HG03439 (cell line): ENCODE data around the gene OLFM2.
"Not testable (repeated sequence)": the region's sequence is repeated elsewhere in the genome, so short reads cannot be mapped to it uniquely, and the experiment has no call there.

Source experiments
- ATAC-seq: cut with Tn5 transposase; IDR thresholded peaks from one replicate; pipeline ENCODE4 v1.9.1; 2021; ENCODE audit warnings: mild to moderate bottlenecking, moderate library complexity; ENCODE audit not compliant: unreplicated experiment

Gene OLFM2

GRCh38 chr19:9865732-9866501, 70.4 kb downstream of the OLFM2 start:
- ATAC-seq: no peak

DNA sequence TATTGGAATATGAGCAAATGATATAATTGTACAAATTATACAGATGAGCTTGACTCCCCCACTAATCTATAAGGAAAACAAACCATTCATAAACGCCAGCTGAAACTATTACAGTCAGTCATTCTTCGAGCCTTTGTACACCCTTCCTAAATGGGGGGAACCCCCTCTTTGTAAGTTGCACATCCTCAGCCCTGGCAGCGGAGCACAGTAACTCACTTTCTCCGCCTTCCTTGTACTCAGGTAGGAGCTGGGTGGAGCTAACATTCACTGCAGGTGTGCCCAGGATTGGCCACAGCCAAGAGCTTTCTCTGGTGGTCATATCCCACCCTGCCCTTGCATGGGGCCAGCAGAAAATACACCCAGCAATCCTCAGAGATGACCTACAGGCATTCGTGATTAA, 72.6 kb downstream of the OLFM2 start:
- no peak for ATAC-seq

DNA sequence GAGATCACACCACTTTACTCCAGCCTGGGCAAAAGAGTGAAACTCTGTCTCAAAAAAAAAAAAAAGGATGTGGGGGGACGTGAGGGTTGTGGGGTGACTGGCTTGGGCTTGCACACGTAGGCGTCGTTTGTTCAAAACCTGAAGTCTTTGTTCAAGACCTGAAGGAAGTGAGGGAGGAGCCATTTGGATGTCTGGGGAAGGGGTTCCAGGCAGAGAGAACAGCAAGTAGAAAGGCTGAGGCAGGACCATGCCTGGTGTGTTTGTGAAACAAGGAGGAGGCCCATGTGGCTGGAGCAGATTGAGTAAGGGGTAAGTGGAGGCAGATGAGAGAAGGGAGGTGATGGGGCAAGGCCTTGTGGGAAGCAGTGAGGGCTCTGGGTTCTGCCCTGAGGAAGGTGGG, 73.4 kb downstream of the OLFM2 start:
- ATAC-seq: no peak

DNA sequence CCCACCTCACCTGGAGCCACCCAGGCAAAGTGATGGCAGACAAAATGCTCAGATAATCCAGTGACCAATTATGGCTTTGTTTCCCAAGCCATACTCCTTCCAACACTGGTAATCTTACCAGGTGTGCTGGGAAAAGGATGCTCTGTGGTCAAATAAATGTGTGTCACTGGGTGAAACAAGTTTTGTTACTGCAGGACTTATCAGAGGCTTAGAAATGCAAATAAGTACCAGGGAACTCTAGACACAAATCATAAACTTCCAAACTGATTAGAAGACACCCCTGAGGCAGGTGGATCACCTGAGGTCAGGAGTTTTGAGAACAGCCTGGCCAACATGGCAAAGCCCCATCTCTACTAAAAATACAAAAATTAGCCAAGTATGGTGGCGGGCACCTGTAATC, 74.8 kb downstream of the OLFM2 start:
- no peak for ATAC-seq

DNA sequence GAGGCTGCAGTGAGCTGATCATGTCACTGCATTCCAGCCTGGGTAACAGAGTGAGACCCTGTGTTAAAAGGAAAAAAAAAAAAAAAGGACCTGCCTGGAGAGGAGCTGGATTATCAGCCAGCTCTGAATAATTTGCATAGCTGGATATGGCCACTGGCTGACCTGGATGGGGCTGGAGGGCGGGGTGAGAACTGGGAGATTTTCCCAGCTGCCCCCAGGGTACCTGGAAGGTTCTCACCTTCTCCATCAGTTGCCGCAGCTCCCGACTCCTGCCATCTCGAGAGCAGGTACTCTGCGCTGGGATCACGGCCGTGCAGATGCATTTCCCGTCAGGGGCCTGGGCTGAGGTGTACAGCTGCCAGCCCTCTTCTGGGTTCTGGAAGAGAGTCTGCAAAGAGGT, 75.9 kb downstream of the OLFM2 start:
- no peak for ATAC-seq

- ATAC-seq: no peak
Measured at GRCh38 chr19:9858766-9859165, 77.5 kb downstream of the OLFM2 start.

GRCh38 chr19:9857920-9858746, 78.2 kb downstream of the OLFM2 start:
- ATAC-seq: no peak

- no peak for ATAC-seq
Measured at GRCh38 chr19:9857076-9857721, 79.1 kb downstream of the OLFM2 start.

- ATAC-seq: no peak
Measured at GRCh38 chr19:9856609-9857008, 79.7 kb downstream of the OLFM2 start.

- ATAC-seq: no peak
Measured at GRCh38 chr19:9854282-9854846, 82.0 kb downstream of the OLFM2 start.

GRCh38 chr19:9850235-9850959, 85.9 kb downstream of the OLFM2 start:
- ATAC-seq: no peak

GRCh38 chr19:9849791-9850190, 86.5 kb downstream of the OLFM2 start:
- no peak for ATAC-seq

DNA sequence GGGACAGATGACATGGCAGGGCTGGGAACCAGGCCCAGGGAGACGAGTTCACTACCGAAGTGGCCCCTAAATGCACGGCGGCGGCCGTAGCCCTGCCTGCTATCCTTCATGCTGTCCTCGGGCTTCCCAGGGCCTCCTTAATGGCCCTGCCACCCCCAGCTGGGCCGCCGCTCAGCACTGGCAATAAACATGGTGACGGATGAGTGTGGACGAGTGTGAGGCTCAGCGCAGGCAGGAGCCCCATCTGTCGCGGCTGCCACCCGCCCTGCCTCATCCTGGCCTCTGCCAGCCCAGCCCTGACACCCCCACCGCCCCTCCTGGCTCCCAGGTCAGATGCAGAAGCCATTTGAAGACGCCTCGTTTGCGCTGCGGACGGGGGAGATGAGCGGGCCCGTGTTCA, 87.6 kb downstream of the OLFM2 start:
- ATAC-seq: no peak

GRCh38 chr19:9848060-9848459, 88.3 kb downstream of the OLFM2 start:
- no peak for ATAC-seq

GRCh38 chr19:9847087-9847671, 89.1 kb downstream of the OLFM2 start:
- no peak for ATAC-seq

DNA sequence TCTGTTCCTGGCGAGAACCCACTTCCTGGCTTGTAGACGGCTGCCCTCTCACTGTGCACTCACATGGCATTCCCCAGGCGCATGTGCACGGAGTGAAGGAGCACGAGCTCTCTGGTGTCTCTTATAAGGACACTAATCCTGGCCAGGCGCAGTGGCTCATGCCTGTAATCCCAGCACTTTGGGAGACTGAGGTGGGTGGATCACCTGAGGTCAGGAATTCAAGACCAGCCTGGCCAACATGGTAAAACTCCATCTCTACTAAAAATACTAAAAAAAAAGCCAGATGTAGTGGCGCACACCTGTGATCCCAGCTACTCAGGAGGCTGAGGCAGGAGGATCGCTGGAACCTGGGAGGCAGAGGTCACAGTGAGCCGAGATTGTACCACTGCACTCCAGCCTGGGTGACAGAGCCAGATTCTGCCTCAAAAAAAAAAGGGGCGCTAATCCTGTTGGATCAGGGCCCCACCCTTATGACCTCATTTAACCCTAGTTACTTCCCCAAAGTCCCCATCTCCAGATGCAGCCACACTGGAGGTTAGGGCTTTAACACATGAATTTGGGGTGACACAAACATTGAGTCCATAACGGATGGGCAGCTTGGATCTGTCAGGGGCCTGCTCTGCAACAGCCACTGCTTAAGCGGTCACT, 92.6 kb downstream of the OLFM2 start:
- ATAC-seq: not testable (repeated sequence)

- ATAC-seq: no peak
Measured at GRCh38 chr19:9842834-9843625, 93.3 kb downstream of the OLFM2 start.

- no peak for ATAC-seq
Measured at GRCh38 chr19:9839415-9839814, 96.9 kb downstream of the OLFM2 start.

- ATAC-seq: no peak
Measured at GRCh38 chr19:9838324-9838723, 98.0 kb downstream of the OLFM2 start.
